Activated T-cell treated with anti-CD3 and anti-CD28 coated beads for 4 hours (primary cell): Measurements from ENCODE around the gene NOS1AP.
"Not testable (repeated sequence)": the region's sequence is repeated elsewhere in the genome, so short reads cannot be mapped to it uniquely, and the experiment has no call there.

ENCODE experiments used
- DNase-seq: peaks from one replicate; pipeline ENCODE4 v3.0.0-alpha.2; 2020

The NOS1AP gene

GRCh38 chr1:162069334-162070093 is at the start of gene NOS1AP:
TSS of gene NOS1AP (plus strand) at chr1:162069691. CDS start at chr1:162070178, 487 bp downstream.
- DNase-seq = peak; percentile 69

DNA sequence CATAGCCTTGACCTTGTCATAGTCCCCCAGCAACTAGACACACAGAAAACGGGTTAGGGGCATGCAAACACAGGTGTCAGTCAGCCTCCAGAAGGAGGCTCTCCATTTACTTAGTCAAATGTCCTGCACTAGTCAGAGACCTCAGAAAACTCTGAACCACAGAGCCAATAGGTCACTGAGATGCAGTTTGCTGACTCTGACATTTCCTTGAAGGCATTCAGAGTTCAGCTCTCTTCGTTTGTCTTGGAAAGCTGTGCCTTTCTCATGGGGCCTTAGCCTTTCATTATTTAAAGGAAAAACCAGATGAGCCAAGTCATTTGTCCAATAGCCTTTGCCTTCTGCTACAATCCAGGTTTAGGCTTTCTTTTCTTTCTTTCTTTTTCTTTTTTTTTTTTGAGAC is 49.3 kb upstream of the NOS1AP start:
- DNase-seq = no peak

- DNase-seq = no peak
These were observed 48.4 kb upstream of the NOS1AP start for GRCh38 chr1:162021124-162021523.

DNA sequence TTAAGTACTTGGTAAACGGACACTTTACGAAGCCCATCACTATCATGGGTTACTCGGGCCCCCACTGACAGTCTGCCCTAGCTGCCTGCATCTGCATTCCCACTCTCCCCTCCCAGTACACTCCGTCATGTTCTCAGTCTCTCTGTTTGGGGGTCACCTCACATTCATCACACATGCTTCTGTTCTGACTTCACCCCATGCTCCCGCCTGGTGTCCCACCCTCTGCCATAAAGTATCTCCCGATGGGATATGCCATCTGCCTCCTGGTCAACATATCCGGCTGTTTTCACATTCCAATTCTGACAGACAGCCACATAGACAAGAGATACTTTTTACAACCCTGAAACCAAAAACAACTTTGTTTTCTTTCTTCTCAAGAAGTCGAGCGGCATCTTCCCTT is 46.9 kb upstream of the NOS1AP start:
- DNase-seq = no peak

DNA sequence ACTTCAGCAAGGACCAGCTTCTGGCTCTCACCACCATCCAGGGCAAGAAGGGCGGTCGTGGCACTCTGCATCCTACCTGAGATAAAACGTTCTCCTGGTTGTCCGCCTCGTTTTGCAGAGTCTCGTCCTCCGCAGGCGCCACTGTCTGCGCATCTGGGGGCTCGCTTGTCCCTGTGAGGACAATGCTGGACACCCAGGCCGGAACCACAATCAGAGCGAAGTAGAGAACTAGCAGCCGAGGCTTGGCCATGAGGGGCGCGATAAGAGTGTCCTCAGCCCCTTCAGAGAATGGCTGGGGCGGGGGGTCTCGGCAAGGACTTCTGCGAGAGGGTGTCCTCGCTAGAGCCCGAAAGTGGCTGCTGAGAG is 46.3 kb upstream of the NOS1AP start:
- no peak for DNase-seq

DNA sequence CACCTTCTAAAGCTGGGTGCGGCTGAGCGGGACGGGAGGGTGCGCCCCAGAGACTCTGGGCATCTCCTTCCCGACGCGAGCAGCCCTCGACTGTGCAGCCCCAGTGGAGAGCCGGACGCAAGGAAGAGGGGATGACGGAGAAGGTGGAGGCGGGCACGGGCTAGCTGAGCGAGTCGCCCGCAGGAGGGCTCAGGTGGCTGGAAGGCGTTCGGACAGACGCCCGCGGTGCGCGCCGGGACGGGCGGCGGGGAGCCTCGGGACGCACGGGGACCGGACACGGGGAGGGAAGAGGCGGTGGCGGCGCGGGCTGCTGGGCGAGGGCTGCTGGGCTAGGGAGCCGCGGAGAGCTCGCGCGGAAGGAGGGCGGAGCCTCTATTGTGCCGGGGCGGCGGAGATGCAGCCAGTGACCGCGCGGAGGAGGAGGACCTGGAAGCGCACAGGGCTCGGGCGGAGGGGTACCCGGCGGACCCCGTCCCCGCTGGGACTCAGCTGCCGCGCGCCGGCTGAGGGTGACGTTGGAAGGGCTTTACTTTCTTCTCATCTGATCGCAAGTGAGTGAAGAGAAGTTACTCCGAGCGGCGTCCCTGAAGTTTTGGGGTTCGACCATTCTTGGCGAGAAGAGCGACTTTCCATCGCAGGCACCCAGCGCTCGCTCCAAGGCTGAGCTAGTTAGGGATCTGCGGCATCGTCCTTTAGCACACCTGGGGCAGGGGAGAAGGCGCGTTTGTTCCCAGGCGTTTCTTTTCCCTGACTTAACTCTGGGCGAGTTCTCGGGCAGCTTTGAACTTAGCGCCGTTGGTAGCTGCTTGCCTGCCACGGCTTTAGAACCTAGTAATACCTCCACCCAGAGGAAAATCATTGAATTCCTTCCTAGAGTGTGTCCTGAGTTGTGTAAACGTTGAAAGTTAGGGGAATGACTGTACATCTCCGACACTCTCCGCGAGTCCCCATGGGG is 45.7 kb upstream of the NOS1AP start, which contains the start of gene OLFML2B:
Gene OLFML2B (minus strand): TSS at position 323 of the 955 bp plus-strand sequence. CDS start 439 bp downstream, outside the sequence.
- peak; percentile 23 for DNase-seq

- no peak for DNase-seq
These were observed 44.0 kb upstream of the NOS1AP start for GRCh38 chr1:162025541-162025940.

DNA sequence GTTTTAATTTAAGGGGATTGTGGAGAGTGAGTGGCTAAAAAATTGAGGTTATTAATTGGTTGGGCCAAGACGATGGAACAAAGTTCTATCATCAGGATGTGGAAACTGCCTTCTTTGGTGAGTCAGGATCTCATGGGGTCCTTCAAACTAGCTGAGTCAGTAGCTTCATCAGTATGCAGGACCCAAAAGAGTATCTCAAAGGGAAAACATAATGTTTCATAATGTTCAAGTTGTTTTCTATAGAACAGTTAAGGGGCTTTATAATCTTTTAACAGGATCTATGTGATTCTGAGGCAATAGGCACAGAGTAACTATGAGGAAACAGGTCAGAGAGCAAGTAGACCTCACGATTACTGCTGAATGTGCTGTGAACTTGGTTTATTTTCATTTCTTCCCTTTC is 42.6 kb upstream of the NOS1AP start:
- DNase-seq = no peak

- no peak for DNase-seq
These were observed 40.8 kb upstream of the NOS1AP start for GRCh38 chr1:162028726-162029125.

- DNase-seq = no peak
These were observed 40.3 kb upstream of the NOS1AP start for GRCh38 chr1:162029157-162029556.

GRCh38 chr1:162030759-162031280 is 38.7 kb upstream of the NOS1AP start:
- no peak for DNase-seq

DNA sequence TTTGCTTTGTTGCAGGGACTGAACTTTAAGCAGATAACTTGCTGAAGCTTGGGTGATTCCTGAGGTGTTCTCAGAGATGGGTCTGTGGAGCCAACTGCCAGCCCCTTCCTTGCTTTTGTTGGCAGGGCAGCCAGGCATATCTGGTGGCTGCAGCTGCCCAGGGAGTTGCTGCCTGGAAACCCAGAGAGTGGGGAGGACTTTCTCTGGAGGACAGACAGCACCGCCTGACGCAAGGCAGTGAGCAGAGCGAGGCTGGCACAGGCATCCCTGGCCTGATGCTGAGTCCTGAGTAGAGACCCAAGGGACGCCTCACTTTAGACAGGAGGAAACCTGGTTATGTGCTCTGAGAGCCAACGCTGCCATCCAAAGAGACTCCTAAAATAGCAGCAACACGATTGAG is 36.1 kb upstream of the NOS1AP start:
- no peak for DNase-seq

DNA sequence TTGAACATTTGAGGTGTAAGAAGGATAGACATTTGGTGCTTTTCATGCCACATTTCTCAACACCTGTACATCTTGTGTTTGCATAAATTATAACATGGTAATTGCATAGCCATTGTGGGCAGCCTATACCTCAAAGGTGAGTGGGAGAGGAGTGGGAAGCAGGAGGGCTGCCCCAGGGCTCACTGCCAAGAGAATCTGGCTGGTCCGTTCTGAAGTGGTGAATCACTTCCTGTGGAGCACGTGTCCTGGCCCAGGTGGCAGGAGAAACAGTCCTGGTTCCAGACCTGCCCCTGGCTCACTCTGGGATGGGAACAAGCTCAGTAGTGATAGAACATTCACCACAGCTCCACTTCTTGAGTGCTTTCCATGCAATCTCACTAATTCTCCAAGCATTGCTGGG is 34.2 kb upstream of the NOS1AP start:
- no peak for DNase-seq

- DNase-seq = no peak
These were observed 33.3 kb upstream of the NOS1AP start for GRCh38 chr1:162036163-162036562.

GRCh38 chr1:162038624-162039023 is 30.9 kb upstream of the NOS1AP start:
- no peak for DNase-seq

DNA sequence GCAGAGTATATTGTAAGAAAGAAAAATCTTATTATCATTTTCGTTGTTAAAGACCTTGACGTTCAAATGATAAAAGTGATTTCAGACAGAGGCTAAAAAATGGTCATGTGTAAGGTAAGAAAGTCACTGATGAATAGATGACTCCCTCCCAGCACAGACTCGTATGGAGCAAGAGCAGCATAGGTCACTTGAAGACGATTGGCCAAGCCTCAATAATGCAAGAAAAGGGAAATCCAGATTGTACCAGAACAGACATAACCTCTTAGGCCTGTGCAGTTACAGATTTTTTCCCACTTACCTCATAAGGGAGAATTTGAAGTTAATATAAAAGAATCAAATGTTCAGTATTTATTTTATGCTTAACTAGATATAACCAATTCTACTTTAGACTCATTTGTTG is 29.5 kb upstream of the NOS1AP start:
- no peak for DNase-seq

DNA sequence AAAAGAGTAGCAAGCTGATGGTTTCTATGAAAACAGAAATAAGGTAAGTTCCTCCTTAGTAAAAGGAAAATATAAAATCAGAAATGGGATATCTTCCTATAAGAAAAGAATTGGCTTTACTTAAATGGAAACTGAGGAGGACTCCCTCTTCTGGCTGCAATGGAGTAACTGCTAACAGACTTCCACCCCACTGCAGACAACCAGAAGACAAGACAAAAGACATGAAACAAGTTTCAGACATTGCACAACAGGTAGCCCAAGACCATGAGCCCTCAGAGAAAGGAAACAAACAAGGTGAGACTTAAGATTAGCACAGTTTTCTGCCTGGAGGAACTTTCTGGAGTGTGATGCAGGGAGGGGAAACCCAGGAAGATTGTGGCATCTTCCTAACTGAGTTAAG is 28.8 kb upstream of the NOS1AP start:
- DNase-seq = no peak

DNA sequence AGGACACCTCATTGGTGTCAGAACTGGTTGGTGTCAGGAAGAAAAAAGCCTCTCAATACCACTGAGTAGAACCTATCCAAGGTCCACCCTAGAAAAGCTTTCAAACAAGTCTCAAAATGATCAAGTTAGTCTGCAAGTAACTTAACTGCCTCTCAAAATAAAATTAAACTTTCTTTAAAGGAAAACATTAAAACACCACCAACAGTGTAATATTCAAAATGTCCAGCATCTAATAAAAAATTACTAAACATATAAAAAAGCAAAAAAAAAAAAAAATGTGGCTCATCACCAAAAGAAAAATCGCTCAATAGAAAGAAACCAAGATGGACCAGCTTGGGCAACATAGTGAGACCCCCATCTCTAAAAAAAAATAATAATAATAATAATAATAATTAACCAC is 27.1 kb upstream of the NOS1AP start:
- no peak for DNase-seq

GRCh38 chr1:162046921-162047320 is 22.6 kb upstream of the NOS1AP start:
- DNase-seq = no peak

DNA sequence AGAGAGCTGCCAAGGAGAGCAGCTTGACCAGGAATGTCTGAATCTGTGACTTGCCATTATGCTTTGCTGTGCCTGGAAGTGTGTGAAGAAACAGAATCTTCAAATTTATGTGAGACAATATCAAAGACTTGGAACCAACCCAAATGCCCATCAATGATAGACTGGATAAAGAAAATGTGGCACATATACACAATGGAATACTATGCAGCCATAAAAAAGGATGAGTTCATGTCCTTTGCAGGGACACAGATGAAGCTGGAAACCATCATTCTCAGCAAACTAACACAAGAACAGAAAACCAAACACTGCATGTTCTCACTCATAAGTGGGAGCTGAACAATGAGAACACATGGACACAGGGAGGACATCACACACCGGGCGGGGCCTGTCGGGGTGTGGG is 15.5 kb upstream of the NOS1AP start:
- DNase-seq = not testable (repeated sequence)

DNA sequence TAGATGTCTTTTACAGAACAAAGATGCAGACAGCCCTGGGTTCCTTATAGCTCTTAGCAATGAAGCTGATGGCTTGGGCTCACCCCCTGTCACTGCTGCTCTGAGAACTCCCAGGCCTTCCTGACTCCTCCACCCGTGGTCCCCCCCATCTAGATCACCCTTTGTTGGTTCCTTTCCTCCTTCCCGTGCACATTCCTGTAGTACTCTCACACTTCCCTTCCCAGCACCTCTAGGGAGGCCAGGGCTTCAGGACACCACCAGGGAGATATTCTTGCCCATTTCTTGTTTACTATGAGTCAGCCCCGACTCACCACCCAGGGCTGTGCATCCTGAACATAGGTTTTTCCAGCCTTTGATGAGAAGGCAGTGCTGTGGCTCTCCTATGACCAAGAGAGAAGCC is 14.4 kb upstream of the NOS1AP start:
- DNase-seq = no peak

GRCh38 chr1:162056043-162056442 is 13.4 kb upstream of the NOS1AP start:
- peak; percentile 21 for DNase-seq

DNA sequence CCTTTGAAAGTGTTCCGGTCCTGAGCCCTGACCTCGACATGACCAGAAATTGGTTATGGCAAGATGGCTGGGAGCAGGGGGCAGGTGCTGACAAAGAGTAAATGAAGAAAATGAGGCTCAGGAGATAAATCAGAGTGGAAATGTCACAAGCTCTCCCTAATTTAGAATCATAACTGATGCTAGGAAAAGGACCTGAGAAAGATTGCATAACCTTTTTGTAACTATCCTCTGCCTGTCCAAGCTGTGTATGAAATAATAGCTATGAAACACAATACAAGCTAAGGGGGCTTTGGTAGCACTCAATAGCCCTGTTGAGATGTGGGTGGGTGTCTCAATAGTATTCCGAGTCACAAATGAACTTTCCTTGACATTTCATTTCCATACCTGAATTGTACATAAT is 12.9 kb upstream of the NOS1AP start:
- no peak for DNase-seq

- no peak for DNase-seq
These were observed 9.8 kb upstream of the NOS1AP start for GRCh38 chr1:162059721-162060120.
